Activated T-helper 17 cell treated with anti-CD3 and anti-CD28 coated beads, Interleukin-2, amount 50 U/mL, for 72 hours (primary cell): ENCODE data around the gene QRFP. TPM values are rescaled to one million over a fixed set of nuclear protein-coding genes. Genes with fewer than 3 reads are reported as not detected.
"Not testable (repeated sequence)": the region's sequence is repeated elsewhere in the genome, so short reads cannot be mapped to it uniquely, and the experiment has no call there.

Source experiments
- ATAC-seq: fragments of 150-1000 bp; cut with Tn5 transposase; replicated peaks from 2 replicates; pipeline ENCODE4 v1.10.0; 2021; ENCODE audit warnings: mild to moderate bottlenecking, moderate library complexity
- H3K27ac Mint-ChIP-seq: one replicate; pipeline ENCODE4 v1.8.0; 2022; ENCODE audit warnings: mixed read lengths
- H3K27me3 Mint-ChIP-seq: one replicate; pipeline ENCODE4 v1.8.0; 2022; ENCODE audit warnings: mixed read lengths
- H3K36me3 Mint-ChIP-seq: one replicate; pipeline ENCODE4 v1.8.0; 2022; ENCODE audit warnings: low read depth, mild to moderate bottlenecking, mixed read lengths
- H3K4me1 Mint-ChIP-seq: one replicate; pipeline ENCODE4 v1.8.0; 2022; ENCODE audit warnings: mixed read lengths
- H3K4me3 Mint-ChIP-seq: one replicate; pipeline ENCODE4 v1.8.0; 2022; ENCODE audit warnings: mild to moderate bottlenecking, mixed read lengths
- H3K9me3 Mint-ChIP-seq: one replicate; pipeline ENCODE4 v1.8.0; 2022; ENCODE audit warnings: mixed read lengths
- total RNA-seq, 2 donors: library from RNA; stranded (reverse); gene quantifications; one replicate each; pipeline ENCODE4 v1.2.3, GENCODE V29; 2022

Gene QRFP
- total RNA-seq, 2 donors from 2014 or later: not detected

GRCh38 chr9:130918101-130918825 lies 21.7 kb upstream of the QRFP start:
- H3K9me3 Mint-ChIP-seq: no peaks in the 10 kb centered on the region
- H3K4me1 Mint-ChIP-seq: no peaks in the 10 kb centered on the region
- ATAC-seq: no peak
- H3K27ac Mint-ChIP-seq: no peak overlapping the region
- H3K27me3 Mint-ChIP-seq: peaks cover 8% of the 10 kb centered on the region
- H3K36me3 Mint-ChIP-seq: no peaks in the 10 kb centered on the region
- H3K4me3 Mint-ChIP-seq: no peak overlapping the region

GRCh38 chr9:130917168-130917960 lies 20.8 kb upstream of the QRFP start:
- no peak for ATAC-seq
- Mint-ChIP-seq H3K4me1 (no peaks in the 10 kb centered on the region), H3K9me3 (no peaks in the 10 kb centered on the region), H3K36me3 (no peaks in the 10 kb centered on the region), H3K27ac (no peak overlapping the region), H3K4me3 (no peak overlapping the region), H3K27me3 (peaks cover under 1% of the 10 kb centered on the region)

DNA sequence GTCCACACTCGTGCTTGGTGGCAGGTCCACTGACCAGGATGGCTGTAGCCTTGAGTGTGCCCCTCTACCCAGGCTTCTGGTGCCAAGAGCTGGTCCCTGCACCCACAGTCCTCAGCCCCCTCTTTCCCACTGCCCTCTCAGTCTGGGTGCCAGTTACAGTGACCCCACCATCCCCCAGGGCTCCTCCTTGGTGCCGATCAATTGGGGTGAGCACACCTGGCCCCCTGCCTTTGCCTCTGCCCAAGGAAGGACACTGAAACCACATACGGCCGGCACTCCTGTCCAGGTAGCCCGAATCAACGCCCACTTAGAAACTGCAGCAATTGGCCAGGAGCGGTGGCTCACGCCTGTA lies 18.5 kb upstream of the QRFP start:
- Mint-ChIP-seq H3K36me3 (no peaks in the 10 kb centered on the region), H3K27ac (no peak overlapping the region), H3K4me1 (no peaks in the 10 kb centered on the region), H3K9me3 (no peaks in the 10 kb centered on the region), H3K27me3 (no peaks in the 10 kb centered on the region), H3K4me3 (no peak overlapping the region)
- ATAC-seq: no peak

GRCh38 chr9:130914417-130915095 lies 17.9 kb upstream of the QRFP start:
- Mint-ChIP-seq H3K4me1 (no peaks in the 10 kb centered on the region), H3K27ac (no peak overlapping the region)
- no peak for ATAC-seq

DNA sequence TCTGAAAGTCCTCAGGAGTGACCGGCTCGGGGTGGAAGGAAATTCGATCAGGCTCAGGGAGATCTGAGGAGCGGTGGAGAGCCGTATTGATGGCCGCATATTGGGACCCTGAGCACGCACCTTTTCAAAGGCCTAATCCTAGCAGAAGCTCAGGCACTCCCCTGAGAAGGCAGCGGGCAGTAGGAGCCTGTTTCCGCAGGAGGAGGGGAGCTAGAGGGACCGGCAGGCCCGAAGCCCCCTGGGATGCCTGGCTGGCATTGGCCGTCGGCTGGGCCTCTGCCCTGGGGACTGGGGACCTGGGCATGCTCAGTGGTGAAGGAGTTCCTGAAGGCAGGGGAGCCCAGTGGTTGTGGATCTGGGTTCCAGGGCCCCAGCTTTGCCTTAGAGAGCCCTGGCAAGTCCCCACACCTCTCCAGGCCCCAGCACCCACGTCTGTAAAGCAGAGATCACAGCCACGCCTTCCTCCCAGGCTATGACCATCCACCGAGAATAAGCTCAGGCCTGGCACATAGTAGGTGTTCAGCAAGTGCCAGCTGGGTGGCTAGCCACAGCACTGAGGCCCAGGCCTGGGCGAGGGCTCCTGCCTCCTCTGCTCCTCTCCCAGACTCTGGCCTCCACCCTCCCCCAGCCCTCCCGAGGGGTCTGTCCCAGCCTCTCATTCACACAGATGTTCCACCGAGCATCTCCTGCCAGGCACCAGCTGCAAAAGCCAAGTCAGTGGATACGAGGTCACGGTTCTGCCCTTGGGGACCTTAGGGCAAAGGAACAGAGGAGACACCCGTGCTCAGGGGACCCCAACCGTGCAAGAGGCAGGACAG lies 17.2 kb upstream of the QRFP start:
- ATAC-seq: no peak
- no peaks in the 10 kb centered on the region for H3K36me3 Mint-ChIP-seq
- no peaks in the 10 kb centered on the region for H3K9me3 Mint-ChIP-seq
- no peak overlapping the region for H3K4me3 Mint-ChIP-seq
- no peaks in the 10 kb centered on the region for H3K4me1 Mint-ChIP-seq
- H3K27me3 Mint-ChIP-seq: no peaks in the 10 kb centered on the region
- H3K27ac Mint-ChIP-seq: no peak overlapping the region

More at GRCh38 chr9:130914417-130915095, 17.9 kb upstream of the QRFP start:
- H3K27me3 Mint-ChIP-seq: no peaks in the 10 kb centered on the region
- H3K9me3 Mint-ChIP-seq: no peaks in the 10 kb centered on the region
- H3K36me3 Mint-ChIP-seq: no peaks in the 10 kb centered on the region
- H3K4me3 Mint-ChIP-seq: no peak overlapping the region

DNA sequence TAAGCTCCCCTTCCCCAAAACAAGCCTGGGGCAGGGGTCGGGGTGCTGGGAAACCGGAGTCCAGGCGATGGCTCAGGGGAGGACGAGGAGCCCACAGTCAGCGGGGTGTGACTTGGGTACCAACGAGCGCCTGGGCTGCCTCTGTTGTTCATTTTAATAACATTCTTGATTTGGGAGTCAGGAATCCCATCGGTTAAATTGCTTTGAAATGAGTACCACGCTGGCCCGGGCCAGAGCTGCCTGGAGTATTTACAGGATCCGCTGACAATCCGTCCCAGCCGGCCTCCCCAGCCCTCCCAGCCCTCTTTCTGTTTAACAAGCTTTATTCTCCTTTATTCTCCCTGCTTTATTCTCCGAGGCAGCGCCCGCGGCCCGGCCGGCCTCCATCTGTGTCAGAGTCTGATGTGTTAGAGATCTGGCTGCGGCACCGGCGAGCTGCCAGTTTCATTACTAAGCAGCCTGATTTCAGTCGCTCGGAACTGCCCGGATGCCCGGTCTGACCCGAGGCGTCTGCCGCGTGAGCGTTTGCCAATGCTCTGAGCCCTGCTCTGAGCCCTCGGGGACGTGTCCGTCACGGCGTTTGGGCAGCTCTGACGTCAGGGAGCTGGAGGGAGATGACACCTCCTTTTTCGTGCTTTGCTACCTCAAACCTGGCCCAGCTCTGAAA lies 16.5 kb upstream of the QRFP start:
- no peak overlapping the region for H3K4me3 Mint-ChIP-seq
- H3K27ac Mint-ChIP-seq: no peak overlapping the region
- peaks cover under 1% of the 10 kb centered on the region for H3K27me3 Mint-ChIP-seq
- H3K4me1 Mint-ChIP-seq: no peaks in the 10 kb centered on the region
- no peaks in the 10 kb centered on the region for H3K9me3 Mint-ChIP-seq
- ATAC-seq: no peak
- no peaks in the 10 kb centered on the region for H3K36me3 Mint-ChIP-seq

- no peak overlapping the region for H3K27ac Mint-ChIP-seq
- ATAC-seq: no peak
- H3K36me3 Mint-ChIP-seq: no peaks in the 10 kb centered on the region
- H3K9me3 Mint-ChIP-seq: no peaks in the 10 kb centered on the region
- H3K4me3 Mint-ChIP-seq: no peak overlapping the region
- peaks cover 4% of the 10 kb centered on the region for H3K27me3 Mint-ChIP-seq
- no peaks in the 10 kb centered on the region for H3K4me1 Mint-ChIP-seq
Measured at GRCh38 chr9:130911254-130912049, 14.8 kb upstream of the QRFP start.

- ATAC-seq, H3K36me3 Mint-ChIP-seq, H3K27ac Mint-ChIP-seq, H3K4me1 Mint-ChIP-seq, H3K27me3 Mint-ChIP-seq, H3K9me3 Mint-ChIP-seq, H3K4me3 Mint-ChIP-seq: not testable (repeated sequence)
Measured at GRCh38 chr9:130910670-130911069, 14.1 kb upstream of the QRFP start.

DNA sequence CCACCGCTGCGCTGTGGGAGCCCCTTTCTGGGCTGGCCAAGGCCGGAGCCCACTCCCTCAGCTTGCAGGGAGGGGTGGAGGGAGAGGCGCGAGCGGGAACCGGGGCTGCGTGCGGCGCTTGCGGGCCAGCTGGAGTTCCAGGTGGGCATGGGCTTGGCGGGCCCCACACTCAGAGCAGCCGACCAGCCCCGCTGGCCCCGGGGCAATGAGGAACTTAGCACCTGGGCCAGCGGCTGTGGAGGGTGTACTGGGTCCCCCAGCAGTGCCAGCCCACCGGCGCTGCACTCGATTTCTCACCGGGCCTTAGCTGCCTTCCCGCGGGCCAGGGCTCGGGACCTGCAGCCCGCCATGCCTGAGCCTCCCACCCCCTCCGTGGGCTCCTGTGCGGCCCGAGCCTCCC lies 13.4 kb upstream of the QRFP start:
- H3K4me3 Mint-ChIP-seq, H3K36me3 Mint-ChIP-seq, H3K9me3 Mint-ChIP-seq, H3K27me3 Mint-ChIP-seq, H3K4me1 Mint-ChIP-seq, H3K27ac Mint-ChIP-seq, ATAC-seq: not testable (repeated sequence)

- no peaks in the 10 kb centered on the region for H3K4me1 Mint-ChIP-seq
- H3K27me3 Mint-ChIP-seq: peaks cover 4% of the 10 kb centered on the region
- no peaks in the 10 kb centered on the region for H3K36me3 Mint-ChIP-seq
- H3K9me3 Mint-ChIP-seq: no peaks in the 10 kb centered on the region
- ATAC-seq: no peak
- H3K4me3 Mint-ChIP-seq: no peak overlapping the region
- no peak overlapping the region for H3K27ac Mint-ChIP-seq
Measured at GRCh38 chr9:130908878-130909355, 12.3 kb upstream of the QRFP start.

- H3K27ac Mint-ChIP-seq: no peak overlapping the region
- no peak for ATAC-seq
Measured at GRCh38 chr9:130908146-130908877, 11.7 kb upstream of the QRFP start.

DNA sequence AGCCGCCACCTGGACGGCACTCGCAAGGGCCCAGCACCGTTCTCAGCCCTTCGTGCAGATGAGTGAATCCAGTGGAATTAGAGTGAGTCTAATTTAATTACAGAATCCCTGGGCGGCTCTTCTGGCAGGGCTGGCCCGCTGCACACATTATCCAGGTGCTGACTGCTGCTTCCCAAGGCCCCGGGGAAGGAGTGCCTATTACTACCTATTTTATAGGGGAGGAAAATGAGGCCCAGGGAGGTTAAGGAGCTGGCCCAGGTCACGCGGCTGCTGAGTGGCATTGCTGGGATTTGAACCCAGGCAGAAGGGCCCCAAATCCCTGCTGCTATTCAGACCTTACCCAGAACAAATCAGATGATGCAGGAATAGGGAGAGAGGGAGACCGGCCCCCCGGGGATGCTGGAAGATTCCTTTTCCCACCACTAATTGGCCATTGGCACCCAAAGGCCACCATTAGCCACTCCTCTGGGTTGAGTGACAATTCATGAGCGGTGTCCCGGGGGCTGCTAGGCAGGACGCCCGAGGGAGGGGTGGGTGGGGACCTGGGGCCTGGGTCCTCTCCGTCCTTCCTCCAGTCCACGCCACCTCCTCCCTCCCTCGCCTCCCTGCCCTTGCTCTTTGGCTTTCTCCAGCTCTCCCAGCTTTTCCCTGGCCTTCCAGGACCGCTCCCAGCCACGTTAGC lies 10.3 kb upstream of the QRFP start:
- Mint-ChIP-seq H3K27ac (no peak overlapping the region), H3K4me3 (no peak overlapping the region), H3K4me1 (no peaks in the 10 kb centered on the region), H3K27me3 (peaks cover 4% of the 10 kb centered on the region), H3K36me3 (no peaks in the 10 kb centered on the region), H3K9me3 (no peaks in the 10 kb centered on the region)
- ATAC-seq: no peak

More at GRCh38 chr9:130908146-130908877, 11.7 kb upstream of the QRFP start:
- no peaks in the 10 kb centered on the region for H3K36me3 Mint-ChIP-seq
- no peaks in the 10 kb centered on the region for H3K4me1 Mint-ChIP-seq
- H3K4me3 Mint-ChIP-seq: no peak overlapping the region
- H3K9me3 Mint-ChIP-seq: no peaks in the 10 kb centered on the region
- H3K27me3 Mint-ChIP-seq: peaks cover 4% of the 10 kb centered on the region
